HepG2 (cell line): Measurements from ENCODE around the gene PIGO. TPM values are rescaled to one million over a fixed set of nuclear protein-coding genes. Genes with fewer than 3 reads are reported as not detected.

Experiments used
- STAT6 ChIP-seq: sonication (generic); formaldehyde crosslinking; IDR thresholded peaks from 2 replicates; pipeline ENCODE4 v1.4.0; 2020; ENCODE audit warnings: missing genetic modification reagents, mild to moderate bottlenecking, borderline replicate concordance
- THAP9 ChIP-seq: sonication (generic); formaldehyde crosslinking; IDR thresholded peaks from 2 replicates; pipeline ENCODE4; 2020; ENCODE audit warnings: missing genetic modification reagents, mild to moderate bottlenecking, borderline replicate concordance
- ZNF772 ChIP-seq: sonication (generic); formaldehyde crosslinking; IDR thresholded peaks from 2 replicates; pipeline ENCODE4 v1.5.0; 2020; ENCODE audit warnings: mild to moderate bottlenecking, missing genetic modification reagents
- ZNF782 ChIP-seq: sonication (generic); formaldehyde crosslinking; IDR thresholded peaks from 2 replicates; pipeline ENCODE4 v1.4.0; 2020; ENCODE audit warnings: missing genetic modification reagents, mild to moderate bottlenecking, borderline replicate concordance
- polyA plus RNA-seq, 8 experiments: library from polyadenylated mRNA; depleted of rRNA in 3 of 8; stranded (reverse) in 7 of 8; unstranded in 1 of 8; fragments of >200 nt; fragmentation: Illumina TruSeq in 4 of 8; extraction: Trizol in 4 of 8; gene quantifications; 2 replicates each; pipeline versions ENCODE4 v1.2.1 to v1.2.3, GENCODE V29; 2011 to 2016; ENCODE audit warnings: low read depth in 4 of 8, missing spikeins in 1 of 8, mixed read lengths in 1 of 8; ENCODE audit not compliant: insufficient read depth in 1 of 8
- total RNA-seq, 5 experiments: library from RNA; depleted of rRNA; stranded (reverse); fragments of >200 nt; fragmentation: Illumina TruSeq; extraction: Trizol; gene quantifications; 2 replicates each; pipeline ENCODE4 v1.2.3, GENCODE V29; 2016; ENCODE audit warnings: low read depth in 1 of 5
- TF ChIP-seq, protein P1 (sequence below): sonication (generic); formaldehyde crosslinking; IDR thresholded peaks from 2 replicates; pipeline ENCODE4 v1.5.1; 2020; ENCODE audit warnings: missing genetic modification reagents, mild to moderate bottlenecking, borderline replicate concordance

PIGO gene
- total and polyA plus RNA-seq, 2 of the 13 experiments (the other 11 are each of a cell fraction or from before 2014, with no cell fraction given) = 20.5 to 26.2 TPM

GRCh38 chr9:35116539-35116897, 20.1 kb upstream of the PIGO start (continued):
- TF ChIP-seq THAP9 (CRISPR knock-in tag) (0 out of 2 replicates have a peak, but pooled peaks have one; percentile 29), ZNF772 (CRISPR knock-in tag) (0 out of 2 replicates have a peak, but pooled peaks have one; percentile 12), ZNF782 (CRISPR knock-in tag) (0 out of 2 replicates have a peak, but pooled peaks have one; percentile 46), STAT6 (CRISPR knock-in tag) (peak; percentile 52; the same call in 1 of the 2 replicates)
- TF ChIP-seq, protein P1, sequence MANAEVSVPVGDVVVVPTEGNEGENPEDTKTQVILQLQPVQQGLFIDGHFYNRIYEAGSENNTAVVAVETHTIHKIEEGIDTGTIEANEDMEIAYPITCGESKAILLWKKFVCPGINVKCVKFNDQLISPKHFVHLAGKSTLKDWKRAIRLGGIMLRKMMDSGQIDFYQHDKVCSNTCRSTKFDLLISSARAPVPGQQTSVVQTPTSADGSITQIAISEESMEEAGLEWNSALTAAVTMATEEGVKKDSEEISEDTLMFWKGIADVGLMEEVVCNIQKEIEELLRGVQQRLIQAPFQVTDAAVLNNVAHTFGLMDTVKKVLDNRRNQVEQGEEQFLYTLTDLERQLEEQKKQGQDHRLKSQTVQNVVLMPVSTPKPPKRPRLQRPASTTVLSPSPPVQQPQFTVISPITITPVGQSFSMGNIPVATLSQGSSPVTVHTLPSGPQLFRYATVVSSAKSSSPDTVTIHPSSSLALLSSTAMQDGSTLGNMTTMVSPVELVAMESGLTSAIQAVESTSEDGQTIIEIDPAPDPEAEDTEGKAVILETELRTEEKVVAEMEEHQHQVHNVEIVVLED (CRISPR knock-in tag) = 0 out of 2 replicates have a peak, but pooled peaks have one; percentile 40
